Ishikawa (cell line): Measurements from ENCODE around the gene LARP4B.

ENCODE experiments used
- CEBPB ChIP-seq: IDR thresholded peaks from 2 replicates; pipeline ENCODE4 v1.6.1; 2012
- CREB1 ChIP-seq: IDR thresholded peaks from 2 replicates; pipeline ENCODE4 v1.6.1; 2012; ENCODE audit warnings: low read depth
- EGR1 ChIP-seq: IDR thresholded peaks from 2 replicates; pipeline ENCODE4 v1.6.1; 2012
- EP300 ChIP-seq: IDR thresholded peaks from 2 replicates; pipeline ENCODE4 v1.6.1; 2012; ENCODE audit warnings: borderline replicate concordance
- FOXM1 ChIP-seq: IDR thresholded peaks from 2 replicates; pipeline ENCODE4 v1.6.1; 2012; ENCODE audit warnings: low read depth, borderline replicate concordance
- NFIC ChIP-seq: IDR thresholded peaks from 2 replicates; pipeline ENCODE4 v1.6.1; 2012
- RAD21 ChIP-seq: IDR thresholded peaks from 2 replicates; pipeline ENCODE4 v1.6.1; 2012; ENCODE audit warnings: low read depth
- TAF1 ChIP-seq: IDR thresholded peaks from 2 replicates; pipeline ENCODE4 v1.6.1; 2012; ENCODE audit warnings: low read depth, mild to moderate bottlenecking
- TCF12 ChIP-seq: IDR thresholded peaks from 2 replicates; pipeline ENCODE4 v1.6.1; 2012; ENCODE audit warnings: low read depth
- TEAD4 ChIP-seq: IDR thresholded peaks from 2 replicates; pipeline ENCODE4 v1.6.1; 2012
- YY1 ChIP-seq: IDR thresholded peaks from 2 replicates; pipeline ENCODE4 v1.6.1; 2012; ENCODE audit warnings: low read depth
- ZBTB7A ChIP-seq: IDR thresholded peaks from 2 replicates; pipeline ENCODE4 v1.6.1; 2012; ENCODE audit warnings: low read depth
- TF ChIP-seq, protein P1 (sequence below): IDR thresholded peaks from 2 replicates; pipeline ENCODE4 v1.6.1; 2012; ENCODE audit warnings: low read depth, mild to moderate bottlenecking
- TF ChIP-seq, protein P2 (sequence below): IDR thresholded peaks from 2 replicates; pipeline ENCODE4 v1.6.1; 2012
- TF ChIP-seq, protein P3 (sequence below): IDR thresholded peaks from 2 replicates; pipeline ENCODE4 v1.6.1; 2012

Gene LARP4B

DNA sequence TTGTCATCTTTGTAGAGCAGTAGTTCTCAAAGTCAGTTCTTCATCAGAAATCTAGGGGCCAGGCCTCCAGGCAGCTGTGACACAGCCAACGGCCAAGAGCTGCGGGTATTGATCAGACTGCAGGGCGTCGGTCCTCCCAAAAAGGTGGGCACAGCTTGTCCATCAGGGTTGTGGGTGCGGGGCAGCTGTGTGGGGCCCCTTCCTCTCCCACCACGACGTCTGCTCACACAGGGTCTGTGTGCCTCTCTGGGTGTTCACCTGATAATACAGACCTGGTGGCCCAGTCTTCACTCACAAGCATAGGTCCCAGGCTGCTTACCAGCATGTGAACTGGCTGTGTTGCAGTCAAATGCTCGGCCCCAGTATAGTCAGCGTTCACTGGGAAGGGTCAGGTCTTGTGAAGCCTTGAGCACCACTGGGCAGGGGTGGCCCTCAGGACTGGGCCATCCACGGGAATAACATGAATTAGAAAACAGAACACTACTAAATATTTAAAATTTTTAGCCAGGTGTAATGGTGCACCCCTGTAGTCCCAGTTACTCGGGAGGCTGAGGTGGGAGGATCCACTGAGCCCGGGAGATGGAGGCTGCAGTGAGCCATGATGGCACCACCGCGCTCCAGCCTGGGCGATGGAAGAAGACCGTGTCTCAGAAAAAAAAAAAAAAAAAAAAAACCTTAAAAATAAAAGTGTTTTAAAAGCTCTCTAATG lies 139.3 kb downstream of the LARP4B start:
- TF ChIP-seq EGR1 (no peak), EP300 (no peak), YY1 (no peak), CEBPB (no peak), TAF1 (no peak), TCF12 (no peak), TEAD4 (no peak), RAD21 (no peak), NFIC (no peak), FOXM1 (no peak), CREB1 (no peak), ZBTB7A (no peak)
- TF ChIP-seq, protein P1, sequence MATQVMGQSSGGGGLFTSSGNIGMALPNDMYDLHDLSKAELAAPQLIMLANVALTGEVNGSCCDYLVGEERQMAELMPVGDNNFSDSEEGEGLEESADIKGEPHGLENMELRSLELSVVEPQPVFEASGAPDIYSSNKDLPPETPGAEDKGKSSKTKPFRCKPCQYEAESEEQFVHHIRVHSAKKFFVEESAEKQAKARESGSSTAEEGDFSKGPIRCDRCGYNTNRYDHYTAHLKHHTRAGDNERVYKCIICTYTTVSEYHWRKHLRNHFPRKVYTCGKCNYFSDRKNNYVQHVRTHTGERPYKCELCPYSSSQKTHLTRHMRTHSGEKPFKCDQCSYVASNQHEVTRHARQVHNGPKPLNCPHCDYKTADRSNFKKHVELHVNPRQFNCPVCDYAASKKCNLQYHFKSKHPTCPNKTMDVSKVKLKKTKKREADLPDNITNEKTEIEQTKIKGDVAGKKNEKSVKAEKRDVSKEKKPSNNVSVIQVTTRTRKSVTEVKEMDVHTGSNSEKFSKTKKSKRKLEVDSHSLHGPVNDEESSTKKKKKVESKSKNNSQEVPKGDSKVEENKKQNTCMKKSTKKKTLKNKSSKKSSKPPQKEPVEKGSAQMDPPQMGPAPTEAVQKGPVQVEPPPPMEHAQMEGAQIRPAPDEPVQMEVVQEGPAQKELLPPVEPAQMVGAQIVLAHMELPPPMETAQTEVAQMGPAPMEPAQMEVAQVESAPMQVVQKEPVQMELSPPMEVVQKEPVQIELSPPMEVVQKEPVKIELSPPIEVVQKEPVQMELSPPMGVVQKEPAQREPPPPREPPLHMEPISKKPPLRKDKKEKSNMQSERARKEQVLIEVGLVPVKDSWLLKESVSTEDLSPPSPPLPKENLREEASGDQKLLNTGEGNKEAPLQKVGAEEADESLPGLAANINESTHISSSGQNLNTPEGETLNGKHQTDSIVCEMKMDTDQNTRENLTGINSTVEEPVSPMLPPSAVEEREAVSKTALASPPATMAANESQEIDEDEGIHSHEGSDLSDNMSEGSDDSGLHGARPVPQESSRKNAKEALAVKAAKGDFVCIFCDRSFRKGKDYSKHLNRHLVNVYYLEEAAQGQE, result no peak
- TF ChIP-seq, protein P2, sequence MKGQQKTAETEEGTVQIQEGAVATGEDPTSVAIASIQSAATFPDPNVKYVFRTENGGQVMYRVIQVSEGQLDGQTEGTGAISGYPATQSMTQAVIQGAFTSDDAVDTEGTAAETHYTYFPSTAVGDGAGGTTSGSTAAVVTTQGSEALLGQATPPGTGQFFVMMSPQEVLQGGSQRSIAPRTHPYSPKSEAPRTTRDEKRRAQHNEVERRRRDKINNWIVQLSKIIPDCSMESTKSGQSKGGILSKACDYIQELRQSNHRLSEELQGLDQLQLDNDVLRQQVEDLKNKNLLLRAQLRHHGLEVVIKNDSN, result no peak
- TF ChIP-seq, protein P3, sequence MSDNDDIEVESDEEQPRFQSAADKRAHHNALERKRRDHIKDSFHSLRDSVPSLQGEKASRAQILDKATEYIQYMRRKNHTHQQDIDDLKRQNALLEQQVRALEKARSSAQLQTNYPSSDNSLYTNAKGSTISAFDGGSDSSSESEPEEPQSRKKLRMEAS, result no peak

DNA sequence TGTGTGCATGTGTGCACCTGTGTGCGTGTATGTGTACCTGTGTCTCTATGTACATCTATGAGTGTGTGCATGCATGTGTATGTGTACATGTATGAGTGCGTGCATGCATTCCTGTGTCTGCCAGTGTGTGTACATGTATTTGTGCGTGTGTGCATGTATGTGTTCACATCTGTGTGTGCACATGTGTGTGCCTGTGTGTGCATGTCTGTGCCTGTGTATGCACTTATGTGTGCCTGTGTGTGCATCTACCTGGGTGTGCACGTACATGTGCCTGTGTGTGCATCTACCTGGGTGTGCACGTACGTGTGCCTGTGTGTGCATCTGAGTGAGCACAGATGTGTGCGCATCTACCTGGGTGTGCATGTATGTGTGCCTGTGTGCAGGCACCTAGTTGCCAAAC lies 139.9 kb downstream of the LARP4B start:
- TF ChIP-seq, protein P1, result no peak
- TF ChIP-seq NFIC (no peak), FOXM1 (no peak), RAD21 (no peak), TAF1 (no peak)
- TF ChIP-seq, protein P3, result no peak
- TF ChIP-seq, protein P2, result no peak

DNA sequence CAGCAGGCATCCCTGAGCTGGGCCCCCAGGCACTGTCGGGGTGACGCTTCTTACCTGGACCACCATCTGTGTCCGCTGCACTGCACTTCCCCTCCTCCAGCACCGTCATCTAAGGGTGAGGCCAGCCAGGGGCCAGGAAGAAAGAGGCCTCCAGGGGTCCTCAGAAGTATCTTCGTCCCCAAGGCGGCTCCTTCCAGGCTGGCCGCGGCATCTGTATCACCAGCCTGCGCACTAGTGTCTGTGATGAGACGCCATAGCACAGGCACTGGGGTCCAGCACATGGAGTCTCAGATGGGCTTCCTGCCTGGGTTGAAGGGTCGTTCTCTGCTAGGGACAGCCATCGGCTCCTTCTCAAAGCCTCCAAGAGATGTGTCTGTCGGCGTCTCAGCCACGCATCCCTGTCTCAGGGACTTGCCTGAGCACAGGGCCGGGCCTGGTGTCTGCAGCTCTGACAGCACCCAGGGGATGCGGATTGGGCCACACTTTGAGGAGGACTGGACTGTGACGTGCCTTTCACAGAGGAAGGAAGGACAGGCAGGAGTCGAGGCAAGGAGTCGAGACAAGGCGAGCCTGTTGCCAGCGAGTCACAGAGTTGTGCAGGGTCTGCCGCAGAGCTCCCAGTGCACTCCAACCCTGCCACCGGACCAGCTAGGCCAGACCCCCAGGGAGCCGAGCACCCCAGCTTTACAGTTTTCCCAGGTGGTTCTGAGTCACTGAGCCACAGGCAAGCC lies 140.5 kb downstream of the LARP4B start:
- no peak for TF ChIP-seq RAD21
- no peak for TF ChIP-seq NFIC
- TF ChIP-seq, protein P1, result no peak
- TF ChIP-seq TAF1, result no peak
- TF ChIP-seq YY1, result no peak
- no peak for TF ChIP-seq TEAD4
- TF ChIP-seq, protein P2, result no peak
- TF ChIP-seq TCF12, result no peak
- TF ChIP-seq, protein P3, result no peak
- TF ChIP-seq CEBPB, result no peak
- TF ChIP-seq CREB1, result no peak
- no peak for TF ChIP-seq EGR1
- no peak for TF ChIP-seq ZBTB7A
- no peak for TF ChIP-seq EP300
- TF ChIP-seq FOXM1, result no peak
